ENCODE measurements around the gene SLC37A3.
A peak's percentile ranks its signal among the peaks of the same experiment; 100 is the strongest.
"Not testable (repeated sequence)": the region's sequence is repeated elsewhere in the genome, so short reads cannot be mapped to it uniquely, and the experiment has no call there.

SLC37A3 gene

GRCh38 chr7:140317597-140317996 is 80.7 kb downstream of the SLC37A3 start:
- H3K4me3 ChIP-seq (ENCODE audit: low read depth, low read length): no peak overlapping the region

GRCh38 chr7:140316165-140316661 is 82.1 kb downstream of the SLC37A3 start:
- DNase-seq: peak; percentile 66
- no peaks in the 10 kb centered on the region for H3K36me3 ChIP-seq (replicated peaks)
- in situ Hi-C loops (cut with HindIII; ENCODE audit: low pct_ligation_motif_present, low sequenced_read_pairs): no loop called here
- H3K27me3 ChIP-seq (replicated peaks): no peaks in the 10 kb centered on the region
- TF ChIP-seq CTCF (IDR thresholded peaks at IDR 0.05; ENCODE audit: low read depth, low read length, missing control alignments): no peak
- H3K4me3 ChIP-seq (ENCODE audit: low read depth, low read length): no peak overlapping the region
- H3K27ac ChIP-seq: peak overlapping the region; percentile 6

More at GRCh38 chr7:140317597-140317996, 80.7 kb downstream of the SLC37A3 start:
- Histone ChIP-seq H3K36me3 (replicated peaks) (no peaks in the 10 kb centered on the region), H3K27me3 (replicated peaks) (no peaks in the 10 kb centered on the region), H3K27ac (no peak overlapping the region)
- TF ChIP-seq CTCF (IDR thresholded peaks at IDR 0.05; ENCODE audit: low read depth, low read length, missing control alignments): no peak
- in situ Hi-C loops (cut with HindIII; ENCODE audit: low pct_ligation_motif_present, low sequenced_read_pairs): no loop called here
- no peak for DNase-seq

- no peaks in the 10 kb centered on the region for H3K36me3 ChIP-seq (replicated peaks)
- no peak overlapping the region for H3K4me3 ChIP-seq (ENCODE audit: low read depth, low read length)
- H3K27me3 ChIP-seq (replicated peaks): no peaks in the 10 kb centered on the region
- DNase-seq: no peak
- in situ Hi-C loops (cut with HindIII; ENCODE audit: low pct_ligation_motif_present, low sequenced_read_pairs): no loop called here
- TF ChIP-seq CTCF (IDR thresholded peaks at IDR 0.05; ENCODE audit: low read depth, low read length, missing control alignments): no peak
- H3K27ac ChIP-seq: no peak overlapping the region
Observed at GRCh38 chr7:140315498-140316164, 82.7 kb downstream of the SLC37A3 start.

GRCh38 chr7:140314573-140315480 is 83.5 kb downstream of the SLC37A3 start:
- Histone ChIP-seq H3K36me3 (replicated peaks) (no peaks in the 10 kb centered on the region), H3K27ac (no peak overlapping the region), H3K4me3 (ENCODE audit: low read depth, low read length) (no peak overlapping the region), H3K27me3 (replicated peaks) (no peaks in the 10 kb centered on the region)
- in situ Hi-C loops (cut with HindIII; ENCODE audit: low pct_ligation_motif_present, low sequenced_read_pairs): no loop called here
- peak; percentile 20 for DNase-seq
- no peak for TF ChIP-seq CTCF (IDR thresholded peaks at IDR 0.05; ENCODE audit: low read depth, low read length, missing control alignments)

- no peak for DNase-seq
- Histone ChIP-seq H3K4me3 (ENCODE audit: low read depth, low read length) (no peak overlapping the region), H3K36me3 (replicated peaks) (no peaks in the 10 kb centered on the region), H3K27me3 (replicated peaks) (no peaks in the 10 kb centered on the region), H3K27ac (no peak overlapping the region)
- TF ChIP-seq CTCF (IDR thresholded peaks at IDR 0.05; ENCODE audit: low read depth, low read length, missing control alignments): no peak
- in situ Hi-C loops (cut with HindIII; ENCODE audit: low pct_ligation_motif_present, low sequenced_read_pairs): no loop called here
Observed at GRCh38 chr7:140312141-140312846, 86.0 kb downstream of the SLC37A3 start.

- H3K27ac ChIP-seq; H3K27me3 ChIP-seq (replicated peaks); H3K36me3 ChIP-seq (replicated peaks); DNase-seq; H3K4me3 ChIP-seq (ENCODE audit: low read depth, low read length); in situ Hi-C loops (cut with HindIII; ENCODE audit: low pct_ligation_motif_present, low sequenced_read_pairs): not testable (repeated sequence)
Observed at GRCh38 chr7:140311128-140311527, 87.2 kb downstream of the SLC37A3 start.

Measured in brain microvascular endothelial cell (primary cell).